HepG2 (cell line): ENCODE results near the gene RCE1. TPM values are rescaled to one million over a fixed set of nuclear protein-coding genes. Genes with fewer than 3 reads are reported as not detected.

ENCODE experiments used
- ELF1 ChIP-seq: sonication (generic); formaldehyde crosslinking; IDR thresholded peaks from 2 replicates; pipeline ENCODE4 v1.4.0; 2020; ENCODE audit warnings: missing genetic modification reagents
- GABPA ChIP-seq, 2 experiments: IDR thresholded peaks; 2 replicates each; pipeline ENCODE4 v1.6.1; 2011 to 2016; ENCODE audit warnings: low read depth in 2 of 2, low read length in 1 of 2, missing biosample characterization in 1 of 2, missing genetic modification characterization in 1 of 2
- GTF2F1 ChIP-seq: fragments of 150-350 bp; IDR thresholded peaks from 2 replicates; pipeline ENCODE4 v1.6.1; 2014; ENCODE audit warnings: low read length
- HMG20A ChIP-seq: IDR thresholded peaks from 2 replicates; pipeline ENCODE4 v1.6.1; 2016; ENCODE audit warnings: borderline replicate concordance
- HNRNPLL ChIP-seq: fragments of 200-400 bp; formaldehyde crosslinking; IDR thresholded peaks from 2 replicates; pipeline ENCODE4 v1.6.1; 2017; ENCODE audit warnings: mild to moderate bottlenecking, low read depth, low read length; ENCODE audit not compliant: poor library complexity, severe bottlenecking
- MYC ChIP-seq: sonication (generic); formaldehyde crosslinking; IDR thresholded peaks from 2 replicates; pipeline ENCODE4 v1.9.0; 2021; ENCODE audit warnings: missing genetic modification reagents, borderline replicate concordance
- PCBP1 ChIP-seq: fragments of 200-400 bp; formaldehyde crosslinking; IDR thresholded peaks from 2 replicates; pipeline ENCODE4 v1.6.1; 2017; ENCODE audit warnings: mild to moderate bottlenecking, low read depth, low read length, borderline replicate concordance
- RBFOX2 ChIP-seq: fragments of 200-400 bp; formaldehyde crosslinking; IDR thresholded peaks from 2 replicates; pipeline ENCODE4 v1.6.1; 2017; ENCODE audit warnings: low read depth, mild to moderate bottlenecking, low read length
- ZNF142 ChIP-seq: sonication (generic); formaldehyde crosslinking; IDR thresholded peaks from 2 replicates; pipeline ENCODE4 v1.4.0; 2020; ENCODE audit warnings: missing genetic modification reagents
- ZNF205 ChIP-seq: IDR thresholded peaks from 2 replicates; pipeline ENCODE4 v1.6.1; 2018; ENCODE audit warnings: missing biosample characterization, missing genetic modification reagents
- ZNF224 ChIP-seq: sonication (generic); formaldehyde crosslinking; IDR thresholded peaks from 2 replicates; pipeline ENCODE4 v1.5.0; 2020; ENCODE audit warnings: mild to moderate bottlenecking, missing genetic modification reagents
- ZNF354B ChIP-seq: sonication (generic); formaldehyde crosslinking; IDR thresholded peaks from 2 replicates; pipeline ENCODE4 v1.8.0; 2022; ENCODE audit warnings: mild to moderate bottlenecking, missing genetic modification reagents
- ZNF414 ChIP-seq: sonication (generic); formaldehyde crosslinking; IDR thresholded peaks from 2 replicates; pipeline ENCODE4 v1.5.0; 2020; ENCODE audit warnings: missing genetic modification reagents
- ZNF619 ChIP-seq: sonication (generic); formaldehyde crosslinking; IDR thresholded peaks from 2 replicates; pipeline ENCODE4 v1.4.0; 2020; ENCODE audit warnings: mild to moderate bottlenecking, missing genetic modification reagents
- ZNF652 ChIP-seq: IDR thresholded peaks from 2 replicates; pipeline ENCODE4 v1.6.1; 2016; ENCODE audit warnings: low read depth, borderline replicate concordance
- ZNF687 ChIP-seq: sonication (generic); formaldehyde crosslinking; IDR thresholded peaks from 2 replicates; pipeline ENCODE4 v1.5.1; 2020; ENCODE audit warnings: mild to moderate bottlenecking, missing genetic modification reagents, moderate library complexity
- ZNF691 ChIP-seq: sonication (generic); formaldehyde crosslinking; IDR thresholded peaks from 2 replicates; pipeline ENCODE4 v1.4.0; 2020; ENCODE audit warnings: missing genetic modification reagents, low read depth, mild to moderate bottlenecking, borderline replicate concordance
- ZNF740 ChIP-seq: sonication (generic); formaldehyde crosslinking; IDR thresholded peaks from 2 replicates; pipeline ENCODE4 v1.4.0; 2020; ENCODE audit warnings: missing genetic modification reagents
- ZNF768 ChIP-seq: sonication (generic); formaldehyde crosslinking; IDR thresholded peaks from 2 replicates; pipeline ENCODE4 v1.4.0; 2020; ENCODE audit warnings: missing genetic modification reagents
- ZSCAN21 ChIP-seq: sonication (generic); formaldehyde crosslinking; IDR thresholded peaks from 2 replicates; pipeline ENCODE4 v1.8.0; 2022; ENCODE audit warnings: mild to moderate bottlenecking, missing genetic modification reagents, moderate library complexity, borderline replicate concordance
- polyA plus RNA-seq, 8 experiments: library from polyadenylated mRNA; depleted of rRNA in 3 of 8; stranded (reverse) in 7 of 8; unstranded in 1 of 8; fragments of >200 nt; fragmentation: Illumina TruSeq in 4 of 8; extraction: Trizol in 4 of 8; gene quantifications; 2 replicates each; pipeline versions ENCODE4 v1.2.1 to v1.2.3, GENCODE V29; 2011 to 2016; ENCODE audit warnings: low read depth in 4 of 8, missing spikeins in 1 of 8, mixed read lengths in 1 of 8; ENCODE audit not compliant: insufficient read depth in 1 of 8
- total RNA-seq, 5 experiments: library from RNA; depleted of rRNA; stranded (reverse); fragments of >200 nt; fragmentation: Illumina TruSeq; extraction: Trizol; gene quantifications; 2 replicates each; pipeline ENCODE4 v1.2.3, GENCODE V29; 2016; ENCODE audit warnings: low read depth in 1 of 5

The RCE1 gene
- total and polyA plus RNA-seq, 2 of the 13 experiments (the other 11 are each of a cell fraction or from before 2014, with no cell fraction given) = 22.2 to 22.4 TPM

- no peak for TF ChIP-seq HNRNPLL
- no peak for TF ChIP-seq ELF1 (CRISPR knock-in tag)
- TF ChIP-seq ZNF414 (CRISPR knock-in tag) = no peak
- TF ChIP-seq ZNF652 (CRISPR knock-in tag) = no peak
- TF ChIP-seq GTF2F1 = no peak
- no peak for TF ChIP-seq GABPA (IDR thresholded peaks at IDR 0.05; ENCODE audit: low read depth, low read length)
- no peak for TF ChIP-seq GABPA (CRISPR knock-in tag; IDR thresholded peaks at IDR 0.05; ENCODE audit: low read depth)
- no peak for TF ChIP-seq RBFOX2
- no peak for TF ChIP-seq PCBP1
- no peak for TF ChIP-seq ZNF224 (CRISPR knock-in tag)
- TF ChIP-seq ZNF142 = no peak
- no peak for TF ChIP-seq HMG20A
- TF ChIP-seq ZSCAN21 (CRISPR knock-in tag) = no peak
- no peak for TF ChIP-seq ZNF691
- TF ChIP-seq ZNF740 = no peak
- TF ChIP-seq ZNF768 (CRISPR knock-in tag) = no peak
- no peak for TF ChIP-seq ZNF354B
- no peak for TF ChIP-seq ZNF205 (CRISPR knock-in tag)
- no peak for TF ChIP-seq ZNF619 (CRISPR knock-in tag)
- TF ChIP-seq MYC (CRISPR knock-in tag) = no peak
- TF ChIP-seq ZNF687 = no peak
These were observed 41.2 kb downstream of the RCE1 start (continued) for GRCh38 chr11:66884443-66884842.
